ENCODE results near the gene LBH.

Gene LBH

DNA sequence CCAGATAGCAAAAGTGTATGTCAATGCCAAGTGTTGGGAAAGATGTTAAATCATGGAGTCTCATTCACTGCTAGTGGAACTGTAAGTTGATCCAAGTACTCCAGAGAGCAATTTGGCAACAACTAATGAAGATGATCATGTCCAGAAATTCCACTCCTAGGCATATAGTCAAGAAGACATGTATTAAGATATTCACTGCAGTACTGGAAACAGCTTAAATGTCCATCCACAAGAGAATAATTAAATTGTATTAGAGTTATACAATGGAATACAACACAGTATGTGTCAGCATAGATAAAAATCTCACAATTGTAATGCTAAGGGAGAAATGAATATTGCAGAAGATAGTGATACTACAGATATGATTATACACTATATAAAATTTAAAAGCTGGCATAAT, 15.2 kb upstream of the LBH start:
- no peak for DNase-seq

- DNase-seq = peak in 3 of 58 donors; percentile 7 to 16 (median 11)
Observed at GRCh38 chr2:30217644-30218337, 13.5 kb upstream of the LBH start.

DNA sequence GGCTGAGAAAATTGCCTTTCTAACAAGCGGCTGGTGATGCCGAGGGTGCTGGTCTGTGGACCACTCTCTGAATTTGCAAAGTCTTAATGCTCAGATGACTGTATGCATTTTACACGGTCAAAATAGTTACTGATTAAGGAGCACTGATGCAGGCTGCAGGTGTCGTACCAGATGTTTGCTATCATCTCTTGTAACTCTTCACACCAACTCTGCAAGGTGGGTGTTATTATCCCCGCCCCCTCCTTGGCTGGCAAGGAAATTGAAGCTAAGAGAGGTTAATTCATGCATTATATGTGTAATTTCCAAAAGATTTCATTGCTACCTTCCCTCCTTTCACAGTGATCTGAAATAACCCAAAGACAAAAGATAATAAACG, 13.0 kb upstream of the LBH start:
- DNase-seq = no peak

- no peak for DNase-seq
Observed at GRCh38 chr2:30218814-30219213, 12.5 kb upstream of the LBH start.

- no peak for DNase-seq
Observed at GRCh38 chr2:30219886-30220875, 11.2 kb upstream of the LBH start.

GRCh38 chr2:30221531-30221930, 9.8 kb upstream of the LBH start:
- no peak for DNase-seq

- DNase-seq = no peak
Observed at GRCh38 chr2:30222031-30222430, 9.3 kb upstream of the LBH start.

- DNase-seq = no peak
Observed at GRCh38 chr2:30222636-30223360, 8.5 kb upstream of the LBH start.

DNA sequence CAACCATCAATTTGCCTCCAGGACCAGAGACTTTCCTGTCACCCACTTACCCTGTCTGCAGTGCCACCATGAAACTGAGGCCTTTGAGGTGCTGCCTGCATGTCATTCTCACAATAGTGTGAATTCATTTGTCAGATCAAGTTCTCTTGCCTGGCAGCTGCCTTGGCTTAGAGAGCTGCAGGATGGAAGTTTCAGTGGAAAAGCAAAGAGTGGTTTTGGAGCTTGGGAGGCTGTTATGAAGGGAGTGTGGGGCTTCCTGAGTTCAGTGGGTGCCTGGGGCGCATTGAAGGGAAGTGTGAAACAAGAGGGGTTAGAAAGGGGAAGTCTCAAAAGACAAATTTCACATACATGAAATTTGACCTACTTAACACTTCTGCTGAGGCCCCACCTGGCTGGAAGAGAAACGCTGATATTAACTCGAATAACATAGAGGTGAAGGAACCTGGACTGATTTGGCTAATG, 7.9 kb upstream of the LBH start:
- no peak for DNase-seq

GRCh38 chr2:30224151-30224550, 7.2 kb upstream of the LBH start:
- no peak for DNase-seq

DNA sequence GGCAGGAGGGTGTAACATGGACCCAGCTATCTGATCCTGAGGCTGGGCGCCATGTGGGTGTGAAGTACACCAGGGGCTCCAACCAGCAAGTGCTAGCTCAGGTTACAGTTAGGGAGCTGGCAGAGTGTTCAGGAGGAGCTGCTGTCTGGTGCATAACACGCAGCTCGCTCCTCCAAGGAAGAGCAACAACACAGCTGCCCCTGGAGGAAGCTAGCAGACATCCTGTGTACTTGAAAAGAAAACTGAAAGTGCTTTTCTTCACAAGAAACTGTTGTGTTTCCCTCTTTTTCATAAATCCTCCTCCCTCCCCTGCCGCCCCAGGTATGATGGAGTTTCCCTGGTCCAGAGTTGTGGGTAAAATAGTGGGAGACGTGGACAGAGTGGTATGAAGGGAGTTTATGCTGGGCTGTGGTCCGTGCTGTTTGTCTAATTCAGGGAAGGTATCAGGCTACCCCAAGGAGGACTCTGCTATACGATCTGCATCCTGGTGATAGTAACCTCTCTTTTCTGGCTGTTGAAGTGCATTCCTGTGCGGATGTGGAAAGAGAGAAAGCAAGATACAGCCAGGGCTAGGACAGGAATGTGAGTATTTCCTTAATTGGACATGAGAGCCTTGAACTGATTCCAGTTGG, 6.1 kb upstream of the LBH start:
- DNase-seq = peak in 1 of 58 donors; percentile 40

- DNase-seq = peak in 1 of 58 donors; percentile 32
Observed at GRCh38 chr2:30226144-30227032, 4.9 kb upstream of the LBH start.

GRCh38 chr2:30229596-30229995, 1.7 kb upstream of the LBH start:
- DNase-seq = no peak

- peak in 23 of 58 donors; percentile 16 to 78 (median 36) for DNase-seq
Observed at GRCh38 chr2:30230497-30231211, 680 bp upstream of the LBH start.

DNA sequence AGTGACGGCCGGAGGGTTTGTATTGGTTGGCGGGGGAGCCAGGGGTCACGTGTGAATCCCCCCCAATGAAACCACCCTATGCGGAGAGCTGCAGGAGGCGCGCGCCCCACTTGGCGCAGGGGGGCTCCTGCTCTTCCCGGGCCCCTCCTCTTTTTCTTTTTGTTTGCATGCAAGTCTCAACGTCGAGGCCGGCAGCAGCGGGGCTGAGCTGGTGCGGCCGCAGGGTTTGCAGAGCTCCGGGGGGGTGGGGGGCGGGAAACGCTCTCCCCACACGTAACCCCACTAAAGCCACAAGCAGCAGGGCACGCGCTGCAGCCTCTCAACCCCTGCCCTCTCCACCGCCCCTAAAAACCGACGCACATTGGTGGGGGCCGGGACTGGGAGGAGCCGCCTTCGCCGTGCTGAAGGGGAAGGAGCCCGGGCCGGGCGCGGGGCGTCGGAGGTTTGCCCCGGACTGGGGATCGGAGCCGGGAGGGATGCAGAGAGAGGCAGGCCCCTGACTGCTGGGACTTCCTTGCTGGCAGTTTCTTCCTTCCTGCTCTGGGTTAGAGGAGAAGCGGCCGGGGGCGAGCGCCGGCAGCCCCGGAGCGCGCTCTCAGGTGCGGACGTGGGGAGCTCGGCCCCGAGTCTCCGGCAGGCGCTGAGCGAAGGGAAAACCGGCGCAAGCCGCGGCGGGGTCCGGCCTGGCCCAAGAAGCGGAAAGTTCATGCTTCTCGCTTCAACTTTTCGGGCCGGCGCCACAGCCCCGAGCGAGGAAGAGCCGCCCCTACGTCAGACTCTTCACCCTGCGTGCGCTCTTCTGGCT, 864 bp downstream of the LBH start:
- peak in 5 of 58 donors; percentile 17 to 79 (median 35) for DNase-seq

DNA sequence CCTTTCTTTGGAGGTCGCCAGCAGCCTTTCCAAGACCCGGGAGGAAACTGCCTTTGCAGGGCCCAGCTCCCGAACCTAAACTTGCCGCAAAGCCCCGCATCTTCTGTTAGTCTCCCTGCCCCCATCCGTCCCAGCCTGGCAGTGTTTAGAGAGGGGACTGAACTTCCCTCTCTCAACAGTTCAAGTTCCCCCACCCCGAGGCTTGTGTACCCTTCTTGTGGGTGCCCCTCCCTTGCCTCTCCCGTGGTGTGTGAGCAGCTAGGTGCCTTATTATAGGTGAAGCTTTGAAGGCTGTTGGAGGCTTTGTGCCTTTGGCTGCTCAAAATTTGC, 1.4 kb downstream of the LBH start:
- DNase-seq = no peak

GRCh38 chr2:30233271-30234009, 2.1 kb downstream of the LBH start:
- no peak for DNase-seq

Measured in anterior cingulate cortex (tissue), 58 donors.